Esophagus squamous epithelium (tissue), 5 donors: Measurements from ENCODE around the gene LMO1. TPM values are rescaled to one million over a fixed set of nuclear protein-coding genes. Genes with fewer than 3 reads are reported as not detected.

Experiments used
- DNase-seq: peaks from one replicate; lab custom pipeline; 2025; lab: John Stamatoyannopoulos, UW
- H3K27ac ChIP-seq, 4 donors: fragments of 200-600 bp; sonication (generic); one replicate each; pipeline ENCODE4 v1.5.1; 2016 to 2019; ENCODE audit warnings: mild to moderate bottlenecking in 1 of 4
- H3K27me3 ChIP-seq, 4 donors: fragments of 200-600 bp; sonication (generic); 1 replicate in 3 of 4; 2 replicates in 1 of 4; pipeline versions ENCODE4 v1.5.1 to v1.6.0; 2017 to 2021; ENCODE audit warnings: antibody characterized with exemption in 1 of 4
- H3K36me3 ChIP-seq, 3 donors: fragments of 200-600 bp; sonication (generic); one replicate each; pipeline ENCODE4 v1.5.1; 2016 to 2019
- H3K4me1 ChIP-seq, 3 donors: fragments of 200-600 bp; sonication (generic); one replicate each; pipeline ENCODE4 v1.5.1; 2017 to 2019
- H3K4me3 ChIP-seq, 4 donors: fragments of 200-600 bp; sonication (generic); 1 replicate in 3 of 4; 2 replicates in 1 of 4; pipeline ENCODE4 v1.5.1; 2016 to 2019; ENCODE audit warnings: mild to moderate bottlenecking in 2 of 4, moderate library complexity in 1 of 4
- H3K9me3 ChIP-seq, 3 donors: fragments of 200-600 bp; sonication (generic); one replicate each; pipeline ENCODE4 v1.5.1; 2016 to 2019
- POLR2A ChIP-seq, 4 donors: fragments of 450-650 bp; IDR thresholded peaks; one replicate each; pipeline ENCODE4 v1.6.1; 2017; ENCODE audit warnings: antibody characterized with exemption in 4 of 4, mild to moderate bottlenecking in 4 of 4, moderate library complexity in 3 of 4
- WGBS, 2 donors: methylation state at CpG; one replicate each; pipeline ENCODE4 v1.1.5; 2018; 5-methylcytosine and 5-hydroxymethylcytosine counted together
- intact Hi-C: fragments of 100-400 bp; cut with DNase I; formaldehyde crosslinking; loops from one replicate; pipeline ENCODE4 v1.15.0; 2022
- total RNA-seq, 4 donors: library from RNA; depleted of rRNA; stranded (reverse); fragments of >200 nt; gene quantifications; one replicate each; pipeline ENCODE4 v1.1.0, GENCODE V29; 2016
- TF ChIP-seq, protein P1 (sequence below), 6 experiments: fragments of 450-650 bp in 4 of 6; fragments of 200-600 bp in 2 of 6; sonication (generic) in 2 of 6; IDR thresholded peaks; one replicate each; pipeline ENCODE4 v1.5.1; 2016 to 2019; ENCODE audit warnings: antibody characterized with exemption in 6 of 6, mild to moderate bottlenecking in 4 of 6, moderate library complexity in 4 of 6
- donor health status: DM: yes; HTN: yes; CAD: no.

The LMO1 gene
- total RNA-seq, 4 donors from 2014 or later = not detected

DNA sequence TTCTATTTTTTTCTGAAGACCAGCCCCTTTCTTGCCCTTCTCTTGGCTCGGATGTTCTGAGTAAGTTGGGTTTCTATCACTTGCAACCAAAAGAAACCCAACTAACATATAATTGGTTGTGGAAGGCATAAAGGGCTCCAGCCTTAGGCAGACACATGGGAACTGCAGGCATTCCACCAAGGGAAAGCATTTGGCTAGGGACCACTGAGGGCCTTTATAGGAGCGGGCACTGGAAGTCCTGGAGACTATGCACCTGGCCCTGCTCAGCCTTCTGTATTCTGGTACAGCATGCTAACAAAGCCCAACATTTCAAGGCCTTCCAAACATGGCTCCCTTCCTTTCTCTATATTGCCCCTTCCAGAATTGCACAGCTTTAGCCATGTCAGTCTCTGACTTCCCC, 17.6 kb upstream of the LMO1 start:
- H3K27me3 ChIP-seq = peaks cover 0 to 9% (median 0%) of the 10 kb centered on the region in 4 donors
- H3K9me3 ChIP-seq = no peaks in the 10 kb centered on the region
- 86 to 92% methylated on average over 2 of the region's 2 CpGs for WGBS, 2 donors
- DNase-seq = no peak
- no peak for TF ChIP-seq POLR2A (IDR thresholded peaks at IDR 0.05)
- TF ChIP-seq, protein P1, sequence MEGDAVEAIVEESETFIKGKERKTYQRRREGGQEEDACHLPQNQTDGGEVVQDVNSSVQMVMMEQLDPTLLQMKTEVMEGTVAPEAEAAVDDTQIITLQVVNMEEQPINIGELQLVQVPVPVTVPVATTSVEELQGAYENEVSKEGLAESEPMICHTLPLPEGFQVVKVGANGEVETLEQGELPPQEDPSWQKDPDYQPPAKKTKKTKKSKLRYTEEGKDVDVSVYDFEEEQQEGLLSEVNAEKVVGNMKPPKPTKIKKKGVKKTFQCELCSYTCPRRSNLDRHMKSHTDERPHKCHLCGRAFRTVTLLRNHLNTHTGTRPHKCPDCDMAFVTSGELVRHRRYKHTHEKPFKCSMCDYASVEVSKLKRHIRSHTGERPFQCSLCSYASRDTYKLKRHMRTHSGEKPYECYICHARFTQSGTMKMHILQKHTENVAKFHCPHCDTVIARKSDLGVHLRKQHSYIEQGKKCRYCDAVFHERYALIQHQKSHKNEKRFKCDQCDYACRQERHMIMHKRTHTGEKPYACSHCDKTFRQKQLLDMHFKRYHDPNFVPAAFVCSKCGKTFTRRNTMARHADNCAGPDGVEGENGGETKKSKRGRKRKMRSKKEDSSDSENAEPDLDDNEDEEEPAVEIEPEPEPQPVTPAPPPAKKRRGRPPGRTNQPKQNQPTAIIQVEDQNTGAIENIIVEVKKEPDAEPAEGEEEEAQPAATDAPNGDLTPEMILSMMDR (IDR thresholded peaks at IDR 0.05) = no peak
- H3K4me3 ChIP-seq = no peak overlapping the region
- no peak overlapping the region for H3K27ac ChIP-seq
- no peaks in the 10 kb centered on the region for H3K36me3 ChIP-seq
- intact Hi-C loops = no loop called here
- peaks cover 0 to 18% (median 8%) of the 10 kb centered on the region in 3 donors for H3K4me1 ChIP-seq

DNA sequence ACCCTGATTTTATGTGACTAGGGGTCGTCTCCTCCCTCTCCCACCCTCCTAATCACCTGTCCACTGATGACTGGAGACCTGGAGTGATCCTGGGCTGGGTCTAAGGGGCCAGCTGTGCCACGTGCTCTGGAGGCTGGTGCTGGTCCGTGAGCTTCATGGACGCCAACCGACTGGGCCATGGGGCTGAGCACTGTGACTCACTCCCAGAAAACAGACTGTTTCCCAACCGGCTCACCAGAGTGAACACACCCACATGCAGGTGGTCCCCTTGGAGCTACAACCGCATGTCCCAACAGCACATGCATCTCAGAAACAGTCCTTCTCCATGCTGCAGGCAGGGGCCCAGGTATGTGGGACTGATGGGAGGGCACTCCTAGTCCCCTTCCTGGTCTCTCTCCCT, 14.0 kb upstream of the LMO1 start:
- WGBS, 2 donors = 45 to 100% methylated on average over 1 to 4 of the region's 7 CpGs
- peaks cover 0 to 11% (median 0%) of the 10 kb centered on the region in 4 donors for H3K27me3 ChIP-seq
- H3K9me3 ChIP-seq = no peaks in the 10 kb centered on the region
- no peaks in the 10 kb centered on the region for H3K36me3 ChIP-seq
- no peak overlapping the region for H3K4me3 ChIP-seq
- no peak overlapping the region for H3K27ac ChIP-seq
- intact Hi-C loops = no loop called here
- TF ChIP-seq, protein P1 (IDR thresholded peaks at IDR 0.05) = no peak
- no peak for TF ChIP-seq POLR2A (IDR thresholded peaks at IDR 0.05)
- DNase-seq = no peak
- H3K4me1 ChIP-seq = peaks cover 0 to 10% (median 0%) of the 10 kb centered on the region in 3 donors

DNA sequence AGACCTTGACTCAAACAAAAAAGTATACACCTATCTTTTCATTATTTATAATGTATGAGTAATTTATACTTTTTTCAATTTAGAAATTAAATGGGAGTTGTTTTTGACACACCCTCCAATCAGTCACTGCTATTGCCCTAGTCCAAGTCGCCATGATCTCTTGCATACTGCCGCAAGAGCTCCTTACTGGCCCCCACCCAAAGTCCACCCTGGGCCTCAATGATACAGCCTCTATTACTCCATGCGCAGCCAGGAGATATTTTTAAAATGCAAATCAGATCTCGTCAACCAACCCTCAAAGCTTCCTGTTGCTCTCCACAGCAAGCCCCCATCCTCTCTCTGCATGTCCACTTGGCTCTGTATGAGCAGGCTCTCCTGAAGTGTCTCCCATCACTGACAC, 12.8 kb upstream of the LMO1 start:
- no peak for TF ChIP-seq POLR2A (IDR thresholded peaks at IDR 0.05)
- TF ChIP-seq, protein P1 (IDR thresholded peaks at IDR 0.05) = no peak
- Histone ChIP-seq H3K9me3 (no peaks in the 10 kb centered on the region), H3K4me1 (peaks cover 0 to 10% (median 0%) of the 10 kb centered on the region in 3 donors), H3K36me3 (no peaks in the 10 kb centered on the region), H3K4me3 (no peak overlapping the region), H3K27me3 (peaks cover 0 to 20% (median 2%) of the 10 kb centered on the region in 4 donors), H3K27ac (no peak overlapping the region)
- WGBS, 2 donors = 88 to 92% methylated on average over 4 of the region's 4 CpGs
- no peak for DNase-seq
- intact Hi-C loops = no loop called here

DNA sequence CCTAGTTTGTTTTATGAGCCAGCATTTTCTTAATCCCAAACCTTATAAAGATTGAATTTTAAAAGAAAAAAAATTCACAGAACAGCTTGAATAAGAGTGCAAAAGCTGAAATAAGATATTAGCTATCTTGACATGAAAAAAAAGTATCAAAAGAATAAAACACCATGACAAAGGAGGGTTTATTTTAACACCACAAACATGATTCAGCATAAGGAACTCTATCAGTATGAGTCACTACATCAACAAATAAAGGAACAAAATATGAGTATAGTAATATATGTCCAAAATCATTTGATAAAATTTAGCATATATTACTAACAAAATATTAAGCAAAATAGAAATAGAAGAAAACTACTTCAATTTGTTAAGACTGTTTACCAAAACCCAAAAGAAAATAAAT, 9.6 kb upstream of the LMO1 start:
- Histone ChIP-seq H3K4me3 (no peak overlapping the region), H3K36me3 (no peaks in the 10 kb centered on the region), H3K9me3 (no peaks in the 10 kb centered on the region), H3K27me3 (peaks cover 0 to 53% (median 5%) of the 10 kb centered on the region in 4 donors), H3K27ac (no peak overlapping the region), H3K4me1 (peaks cover 0 to 20% (median 6%) of the 10 kb centered on the region in 3 donors)
- no peak for DNase-seq
- intact Hi-C loops = no loop called here
- no peak for TF ChIP-seq POLR2A (IDR thresholded peaks at IDR 0.05)
- TF ChIP-seq, protein P1 (IDR thresholded peaks at IDR 0.05) = no peak

DNA sequence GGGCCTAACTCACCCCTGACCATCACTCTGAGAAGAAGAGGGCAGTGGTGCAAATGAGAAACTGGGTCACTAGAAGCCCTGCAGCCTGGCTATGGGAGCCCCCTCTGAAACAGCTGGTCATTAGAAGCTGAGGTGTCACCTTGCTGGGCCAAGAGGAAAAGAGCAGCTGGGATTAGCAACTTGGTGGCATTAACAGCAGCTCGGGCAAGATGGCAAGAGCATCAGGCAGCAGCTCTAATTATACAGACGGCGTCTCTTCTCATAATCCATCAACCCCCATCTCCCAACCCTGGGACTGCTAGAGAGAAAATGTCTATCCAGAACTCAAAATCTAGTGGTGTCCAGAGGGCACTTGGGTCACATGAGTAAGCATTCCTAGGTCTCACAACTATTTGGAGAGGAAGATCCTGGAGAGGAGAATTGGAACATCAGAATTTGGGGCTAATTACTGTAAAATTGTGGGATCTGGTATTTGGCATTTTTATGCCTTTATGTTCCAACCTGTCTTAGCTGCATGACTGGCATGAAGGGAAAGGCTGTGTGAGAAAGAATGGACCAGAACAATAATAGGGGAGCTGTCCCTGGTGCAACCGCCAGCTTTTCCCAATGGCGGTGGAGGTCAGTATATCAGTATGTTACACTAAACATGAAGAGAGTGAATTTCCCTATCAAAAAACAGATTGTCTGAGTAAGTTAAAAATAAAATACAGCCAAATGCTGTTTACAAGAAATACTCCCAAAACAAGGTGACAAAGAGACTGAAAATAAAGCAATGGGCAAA, 7.6 kb upstream of the LMO1 start:
- Histone ChIP-seq H3K9me3 (no peaks in the 10 kb centered on the region), H3K4me3 (no peak overlapping the region), H3K27me3 (peaks cover 0 to 73% (median 12%) of the 10 kb centered on the region in 4 donors), H3K27ac (no peak overlapping the region), H3K4me1 (peaks cover 4 to 24% (median 13%) of the 10 kb centered on the region in 3 donors), H3K36me3 (no peaks in the 10 kb centered on the region)
- intact Hi-C loops = no loop called here
- 89% methylated on average over 5 of the region's 5 CpGs for WGBS, 2 donors
- TF ChIP-seq, protein P1 (IDR thresholded peaks at IDR 0.05) = no peak
- no peak for TF ChIP-seq POLR2A (IDR thresholded peaks at IDR 0.05)
- DNase-seq = no peak
